HCT116 (cell line): ENCODE results near the gene DCDC2C.

Source experiments
- CTCF ChIP-seq, 3 experiments: fragments of 200-600 bp in 1 of 3; sonication (generic) in 1 of 3; IDR thresholded peaks in 2 of 3; conservative IDR thresholded peaks in 1 of 3; 2 replicates each; pipeline ENCODE4 v1.5.1; 2012 to 2017; ENCODE audit warnings: low read depth in 2 of 3, low read length in 2 of 3, antibody characterized with exemption in 1 of 3, borderline replicate concordance in 1 of 3, control low read depth in 1 of 3, mild to moderate bottlenecking in 1 of 3, mixed read lengths in 1 of 3, mixed run types in 1 of 3, moderate library complexity in 1 of 3; ENCODE audit not compliant: insufficient read depth in 1 of 3
- EGR1 ChIP-seq: IDR thresholded peaks from 2 replicates; pipeline ENCODE4 v1.6.1; 2012; ENCODE audit warnings: low read depth
- EZH2 ChIP-seq: fragments of 200-600 bp; sonication (generic); IDR thresholded peaks from 2 replicates; pipeline ENCODE4 v1.6.1; 2017; ENCODE audit warnings: antibody characterized with exemption, mixed run types
- EZH2phosphoT487 ChIP-seq: fragments of 200-600 bp; IDR thresholded peaks from 2 replicates; pipeline ENCODE4 v1.6.1; 2018; ENCODE audit warnings: antibody characterized with exemption, borderline replicate concordance
- JUND ChIP-seq: IDR thresholded peaks from 2 replicates; pipeline ENCODE4 v1.6.1; 2012
- POLR2A ChIP-seq: IDR thresholded peaks from 2 replicates; pipeline ENCODE4 v1.7.0; 2011; ENCODE audit warnings: borderline replicate concordance; ENCODE audit not compliant: insufficient read depth, insufficient read length; ENCODE audit errors: extremely low read depth
- POLR2AphosphoS5 ChIP-seq: IDR thresholded peaks from 2 replicates; pipeline ENCODE4 v1.6.1; 2011; ENCODE audit warnings: mild to moderate bottlenecking, low read depth, low read length, moderate library complexity
- TCF7L2 ChIP-seq: IDR thresholded peaks from 2 replicates; pipeline ENCODE4 v1.7.0; 2011; ENCODE audit warnings: borderline replicate concordance, inconsistent platforms; ENCODE audit not compliant: insufficient read depth, insufficient read length; ENCODE audit errors: extremely low read depth
- YY1 ChIP-seq: IDR thresholded peaks from 2 replicates; pipeline ENCODE4 v1.6.1; 2011; ENCODE audit warnings: low read length, low read depth, moderate library complexity, mild to moderate bottlenecking; ENCODE audit not compliant: insufficient replicate concordance; ENCODE audit errors: extremely low read depth
- TF ChIP-seq, protein P1 (sequence below): IDR thresholded peaks from 2 replicates; pipeline ENCODE4 v1.6.1; 2012

DNA sequence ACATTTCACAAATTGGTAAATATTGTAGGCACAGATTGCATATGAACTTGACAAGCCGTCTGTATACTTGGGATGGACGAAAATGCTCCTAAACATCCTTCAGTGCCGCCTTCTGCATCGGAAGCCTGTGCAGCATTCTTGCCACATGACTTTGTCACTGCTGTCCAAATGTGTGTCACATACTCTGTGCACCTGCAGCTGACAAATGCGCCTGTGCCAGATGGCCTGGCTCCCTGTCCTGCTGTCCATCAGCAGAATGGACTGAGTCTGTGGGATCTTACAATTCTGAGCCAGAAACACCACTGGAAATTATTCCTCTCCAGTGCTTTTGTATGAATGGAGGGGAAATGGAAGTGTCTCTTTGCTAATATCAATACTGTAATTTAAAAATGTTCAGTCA, 89.9 kb downstream of the DCDC2C start:
- TF ChIP-seq CTCF (IDR thresholded peaks at IDR 0.05 in 2 of 3, conservative IDR thresholded peaks at IDR 0.05 in 1 of 3; ENCODE audit: borderline replicate concordance in 1 of 3, insufficient read depth in 1 of 3, low read depth in 2 of 3, low read length in 2 of 3): no peak
- no peak for TF ChIP-seq JUND
- no peak for TF ChIP-seq POLR2A
- no peak for TF ChIP-seq POLR2AphosphoS5
- no peak for TF ChIP-seq EZH2phosphoT487
- no peak for TF ChIP-seq YY1
- TF ChIP-seq EGR1: no peak
- TF ChIP-seq, protein P1, sequence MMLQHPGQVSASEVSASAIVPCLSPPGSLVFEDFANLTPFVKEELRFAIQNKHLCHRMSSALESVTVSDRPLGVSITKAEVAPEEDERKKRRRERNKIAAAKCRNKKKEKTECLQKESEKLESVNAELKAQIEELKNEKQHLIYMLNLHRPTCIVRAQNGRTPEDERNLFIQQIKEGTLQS: no peak
- no peak for TF ChIP-seq EZH2
- no peak for TF ChIP-seq TCF7L2
